SIG-M5 treated with dmso at 0.1 percent for 504 hours (cell line): ENCODE measurements around the gene STXBP6.
A peak's percentile ranks its signal among the peaks of the same experiment; 100 is the strongest.
"Not testable (repeated sequence)": the region's sequence is repeated elsewhere in the genome, so short reads cannot be mapped to it uniquely, and the experiment has no call there.

Experiments used
- DNase-seq: peaks from one replicate; lab custom pipeline; 2025; ENCODE audit not compliant: unreplicated experiment; lab: John Stamatoyannopoulos, UW

Gene STXBP6

DNA sequence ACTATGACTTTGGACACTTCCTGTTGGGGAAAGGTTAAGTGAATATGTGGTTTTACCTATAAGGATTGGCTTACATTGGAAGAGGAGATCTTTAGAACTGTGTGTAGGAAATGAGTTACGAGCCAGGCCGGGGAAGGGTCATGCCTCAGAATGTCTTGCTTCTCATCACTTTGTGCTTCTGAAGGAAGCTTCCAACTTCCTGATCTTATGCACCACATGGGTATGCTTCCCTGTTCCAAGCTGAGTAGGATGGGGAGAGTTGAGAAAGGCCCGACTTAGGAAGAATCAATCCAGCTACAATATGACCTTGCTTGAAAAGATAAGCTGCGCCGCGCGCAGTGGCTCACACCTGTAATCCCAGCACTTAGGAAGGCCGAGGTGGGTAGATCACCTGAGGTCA lies 59.9 kb downstream of the STXBP6 start:
- no peak for DNase-seq

DNA sequence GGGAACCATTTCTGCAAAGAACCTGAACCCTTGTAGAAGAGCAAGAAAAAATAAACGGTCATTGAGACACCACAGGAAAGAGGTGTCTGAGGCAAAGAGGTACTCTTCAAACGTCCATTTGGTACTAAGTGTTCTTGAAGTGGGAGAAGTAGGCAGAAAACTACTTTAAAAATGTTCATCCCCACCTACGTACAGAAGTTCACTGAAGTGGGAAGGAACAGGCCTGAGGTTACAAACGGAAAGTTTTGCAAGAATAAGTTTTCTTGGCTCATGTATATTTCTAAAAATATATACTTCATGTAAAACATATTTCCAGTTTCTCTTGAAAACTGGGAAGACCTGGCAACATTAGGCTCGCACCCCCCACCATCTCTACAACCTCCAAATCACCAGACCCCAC lies 61.2 kb downstream of the STXBP6 start:
- no peak for DNase-seq

DNA sequence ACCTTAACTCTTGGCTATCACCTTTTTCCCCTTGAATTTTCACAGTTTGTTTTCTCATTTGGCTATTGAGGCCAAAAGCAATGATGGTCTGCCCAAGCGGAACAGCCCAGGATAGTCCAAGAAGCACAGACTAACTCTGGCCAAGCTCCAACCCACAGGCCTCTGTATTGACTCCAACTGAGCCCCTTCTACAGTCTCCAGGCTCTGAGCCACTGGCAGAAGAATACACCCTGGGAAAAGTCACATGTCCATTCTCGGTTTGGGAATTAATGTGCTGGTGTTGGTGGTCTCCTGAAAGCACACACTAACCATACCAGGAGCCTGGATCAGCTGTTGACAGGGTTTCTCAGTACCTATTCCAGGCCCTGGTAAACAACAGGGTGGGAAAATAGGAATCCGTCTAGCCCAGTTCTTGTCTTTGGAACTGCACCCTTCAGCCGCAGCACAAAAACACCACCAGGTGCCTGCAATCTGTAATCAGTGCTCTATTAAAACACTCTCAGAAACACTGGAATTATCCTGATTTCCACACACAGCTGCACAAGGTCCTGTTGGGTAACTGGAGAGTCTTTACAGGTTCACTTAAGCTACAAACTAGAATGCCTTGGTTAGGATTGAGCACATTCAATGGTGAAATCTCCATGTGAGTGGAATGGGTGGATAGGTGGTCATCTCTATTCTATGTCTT lies 63.6 kb downstream of the STXBP6 start:
- no peak for DNase-seq

DNA sequence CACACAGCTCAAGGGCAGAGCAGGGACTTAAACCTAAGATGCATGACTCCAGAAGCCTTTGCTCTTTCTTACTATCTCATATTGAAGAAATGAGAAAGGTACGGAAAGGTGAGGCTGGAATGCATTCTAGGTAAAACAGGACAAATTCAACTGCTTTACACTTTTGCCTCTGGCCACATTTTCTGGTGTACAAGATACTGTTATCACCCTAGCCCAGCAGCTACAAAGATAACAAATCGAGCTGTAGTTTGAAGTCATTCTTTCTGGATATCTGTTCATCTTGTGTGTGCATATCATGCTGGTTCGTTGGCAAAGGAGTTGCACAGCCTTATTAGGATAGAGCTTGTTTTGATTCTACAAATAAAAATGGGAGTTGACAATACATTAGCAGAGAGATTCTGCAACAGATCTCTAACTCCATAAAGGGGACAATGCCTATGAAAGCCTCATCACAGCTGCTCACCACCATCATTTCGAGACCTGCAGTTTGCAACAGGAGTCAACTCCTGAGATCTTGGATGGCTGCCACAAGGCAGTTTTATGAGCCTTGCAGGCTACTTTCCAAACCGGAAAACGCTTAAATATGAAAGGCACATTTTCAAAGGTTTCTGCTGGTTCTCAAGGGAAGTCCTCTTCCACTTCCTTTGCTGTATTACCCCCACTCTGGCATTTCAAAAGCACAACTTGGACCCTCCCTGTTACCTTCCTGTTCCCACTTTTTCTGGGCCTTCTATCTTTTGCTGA lies 64.9 kb downstream of the STXBP6 start:
- DNase-seq, result no peak

DNA sequence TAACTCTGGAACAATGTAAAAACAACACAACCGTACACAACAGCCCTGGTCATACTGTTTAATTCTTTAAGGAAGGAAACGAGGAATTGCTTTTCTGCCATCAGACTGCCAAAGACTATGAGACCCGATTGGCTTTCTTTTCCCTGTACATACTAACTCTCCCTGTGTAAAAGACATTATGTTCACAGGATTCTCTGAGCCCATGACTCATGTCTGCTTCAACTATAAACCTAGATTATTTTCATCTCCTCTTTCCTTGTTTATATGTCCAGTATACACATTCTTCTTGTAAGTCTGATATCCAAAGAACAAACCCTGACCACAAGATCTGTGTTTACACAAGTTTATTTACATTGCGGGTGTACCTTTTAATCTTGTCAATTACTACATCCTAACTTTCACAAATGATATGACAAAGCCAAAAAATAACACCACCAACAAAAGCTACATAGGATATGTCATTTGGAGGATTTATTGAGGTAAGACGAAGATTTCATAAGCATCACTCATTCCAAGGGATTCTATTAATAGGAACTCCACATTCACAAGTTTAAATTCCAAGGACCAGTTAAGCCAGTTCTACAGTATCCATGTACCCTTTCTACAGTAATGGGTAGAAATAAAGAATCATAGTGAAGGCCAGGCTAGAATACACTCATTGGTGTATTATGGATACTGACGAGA lies 67.3 kb downstream of the STXBP6 start:
- peak; percentile 3 for DNase-seq

DNA sequence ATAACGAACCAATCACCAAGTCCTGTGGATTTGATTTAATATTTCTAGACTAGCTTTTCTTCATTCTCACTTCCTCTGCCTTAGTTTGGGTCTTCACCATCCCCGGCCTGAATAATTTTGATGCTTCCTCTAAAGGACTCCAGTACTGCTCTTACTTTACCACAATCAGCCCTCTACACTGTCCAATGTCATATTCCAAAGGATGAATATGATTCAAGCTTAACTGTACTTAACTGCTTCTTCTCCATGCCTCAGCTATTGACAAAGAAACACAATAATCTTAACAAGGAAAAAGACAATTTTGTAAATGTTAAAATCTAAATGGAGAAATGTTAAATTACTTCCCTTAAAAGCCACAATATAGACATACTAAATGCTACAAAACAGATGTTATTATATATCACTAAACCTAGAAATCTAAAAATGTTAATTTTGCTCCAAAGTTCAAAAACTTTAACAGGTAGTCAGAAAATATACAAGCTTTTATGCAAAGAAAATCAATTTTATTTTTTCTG lies 70.2 kb downstream of the STXBP6 start:
- DNase-seq, result no peak

GRCh38 chr14:24978862-24979724 lies 70.9 kb downstream of the STXBP6 start:
- DNase-seq, result no peak

DNA sequence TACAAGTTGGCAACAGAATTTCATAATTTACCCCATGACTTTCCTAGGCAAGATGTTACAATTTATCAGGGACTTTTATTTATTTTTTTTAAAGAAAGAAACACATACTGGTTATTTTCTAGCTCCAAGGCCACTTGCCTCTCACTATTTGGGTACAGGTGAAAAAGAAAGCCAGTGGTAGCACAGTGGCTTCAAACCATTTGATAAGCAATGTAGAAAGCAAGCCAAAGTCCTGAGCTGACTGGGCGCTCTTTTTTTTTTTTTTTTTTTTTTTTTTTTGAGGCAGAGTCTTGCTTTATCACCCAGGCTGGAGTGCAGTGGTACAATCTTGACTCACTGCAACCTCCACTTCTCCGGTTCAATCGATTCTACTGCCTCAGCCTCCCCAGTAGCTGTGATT lies 73.3 kb downstream of the STXBP6 start:
- no peak for DNase-seq

DNA sequence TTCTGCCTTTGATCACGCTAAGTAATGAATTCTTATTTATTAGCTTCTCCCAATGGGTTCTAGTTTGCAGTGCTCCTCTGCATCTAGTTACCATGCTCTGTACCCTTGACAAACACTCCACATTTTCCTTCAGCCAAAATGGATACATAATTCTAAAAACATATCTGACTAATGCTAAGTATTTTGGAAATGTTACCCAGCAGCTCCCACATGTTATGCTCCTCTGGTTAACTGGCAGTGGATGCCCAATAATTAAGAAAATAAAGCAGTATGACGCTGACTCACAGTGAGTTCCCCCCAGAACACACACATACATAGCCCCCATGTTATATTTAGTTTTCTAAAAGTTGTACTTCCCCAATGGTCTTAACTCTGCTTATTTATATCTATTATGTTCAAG lies 74.6 kb downstream of the STXBP6 start:
- DNase-seq, result no peak

- DNase-seq, result no peak
Measured at GRCh38 chr14:24974591-24975374, 75.2 kb downstream of the STXBP6 start.

DNA sequence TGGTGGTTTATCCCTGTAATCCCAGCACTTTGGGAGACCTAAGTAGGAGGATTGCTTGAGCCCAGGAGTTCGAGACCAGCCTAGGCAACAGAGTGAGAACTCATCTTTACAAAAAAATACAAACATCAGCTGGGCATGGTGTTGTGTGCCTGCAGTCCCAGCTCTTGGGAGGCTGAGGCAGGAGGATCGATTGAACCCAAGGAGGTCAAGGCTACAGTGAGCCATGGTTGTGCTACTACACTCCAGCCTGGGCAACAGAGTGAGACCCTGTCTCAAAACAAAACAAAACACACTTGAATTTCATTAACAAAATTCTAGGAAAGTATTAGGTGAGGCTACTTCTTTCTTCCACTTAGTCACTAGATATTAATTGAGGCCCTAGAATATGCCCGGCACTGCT lies 77.1 kb downstream of the STXBP6 start:
- DNase-seq, result no peak

GRCh38 chr14:24971255-24971654 lies 78.7 kb downstream of the STXBP6 start:
- no peak for DNase-seq

- no peak for DNase-seq
Measured at GRCh38 chr14:24966579-24966964, 83.4 kb downstream of the STXBP6 start.

- DNase-seq, result no peak
Measured at GRCh38 chr14:24965934-24966578, 83.9 kb downstream of the STXBP6 start.

- no peak for DNase-seq
Measured at GRCh38 chr14:24965578-24965933, 84.4 kb downstream of the STXBP6 start.

- DNase-seq, result no peak
Measured at GRCh38 chr14:24964591-24964990, 85.4 kb downstream of the STXBP6 start.

DNA sequence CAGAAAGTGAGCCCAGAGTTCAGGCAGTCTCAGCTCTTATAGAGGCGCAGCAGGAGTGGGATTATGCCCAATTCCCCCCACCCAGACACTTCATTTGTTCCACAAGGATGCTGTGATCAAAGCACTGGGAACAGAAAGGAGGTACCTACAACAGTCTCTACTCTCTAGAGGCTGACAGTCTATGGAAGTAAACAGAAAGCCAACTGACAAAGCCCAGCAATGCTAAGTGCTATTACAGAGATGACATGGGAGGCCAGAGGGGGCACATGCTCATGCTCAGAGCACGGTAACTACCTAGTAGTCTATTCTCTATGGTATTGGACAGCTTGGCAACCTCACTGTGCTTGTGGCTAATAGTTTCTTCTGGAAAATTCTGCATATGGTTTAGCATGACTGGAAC lies 85.9 kb downstream of the STXBP6 start:
- no peak for DNase-seq

DNA sequence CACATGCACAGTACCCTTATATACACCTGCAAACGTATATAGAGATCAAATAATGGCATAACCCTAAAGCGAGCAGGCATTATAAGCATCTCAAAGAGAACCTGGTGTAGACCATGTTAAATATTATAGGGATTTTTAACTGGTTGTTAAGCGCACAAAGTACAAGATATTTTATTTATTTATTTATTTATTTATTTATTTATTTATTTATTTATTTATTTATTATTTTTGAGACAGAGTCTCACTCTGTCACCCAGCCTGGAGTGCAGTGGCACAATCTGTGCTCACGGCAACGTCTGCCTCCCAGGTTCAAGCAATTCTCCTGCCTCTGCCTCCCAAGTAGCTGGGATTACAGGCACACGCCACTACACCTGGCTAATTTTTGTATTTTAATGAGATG lies 87.8 kb downstream of the STXBP6 start:
- not testable (repeated sequence) for DNase-seq

GRCh38 chr14:24960816-24961215 lies 89.1 kb downstream of the STXBP6 start:
- no peak for DNase-seq

DNA sequence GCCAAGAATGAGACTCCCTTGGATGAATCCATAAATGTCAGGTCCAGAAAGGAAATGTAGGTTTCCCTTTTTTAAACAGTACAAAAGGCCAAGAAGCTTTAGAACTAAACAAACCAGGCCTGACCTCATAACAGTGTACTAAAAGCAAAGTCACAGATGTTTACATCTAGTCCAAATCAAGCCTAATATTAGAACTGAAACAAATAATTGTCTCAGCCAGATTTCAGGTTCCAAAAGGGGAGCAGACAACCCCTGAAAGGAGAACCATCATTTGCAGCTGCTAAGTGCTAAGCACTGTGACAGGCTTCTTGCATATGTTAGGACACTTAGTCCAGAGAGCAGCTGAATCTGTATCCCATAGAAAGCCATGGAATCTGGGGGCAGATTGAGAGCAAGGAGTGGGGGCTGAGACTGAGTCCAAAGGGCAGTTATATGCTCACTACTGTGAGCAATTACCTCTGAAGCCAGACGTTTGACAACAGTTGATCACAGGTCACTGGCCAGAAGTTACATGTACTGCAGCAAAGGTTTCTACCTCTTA lies 90.1 kb downstream of the STXBP6 start:
- DNase-seq, result no peak
